Duodenal mucosa (tissue), 2 donors: Measurements from ENCODE around the gene FKBP1B.

Experiments used
- H3K27ac ChIP-seq: one replicate; pipeline ENCODE4 v1.7.0; 2013; ENCODE audit warnings: low read depth, low read length
- H3K27me3 ChIP-seq, 2 donors: one replicate each; pipeline ENCODE4 v1.7.0; 2013; ENCODE audit warnings: low read length in 2 of 2, control low read depth in 1 of 2; ENCODE audit not compliant: insufficient read depth in 2 of 2, control insufficient read depth in 1 of 2
- H3K36me3 ChIP-seq, 2 donors: one replicate each; pipeline ENCODE4 v1.7.0; 2013; ENCODE audit warnings: low read length in 2 of 2, control low read depth in 1 of 2; ENCODE audit not compliant: insufficient read depth in 2 of 2, control insufficient read depth in 1 of 2
- H3K4me1 ChIP-seq, 2 donors: one replicate each; pipeline ENCODE4 v1.7.0; 2013; ENCODE audit warnings: low read length in 2 of 2, control low read depth in 1 of 2; ENCODE audit not compliant: insufficient read depth in 2 of 2, control insufficient read depth in 1 of 2
- H3K4me3 ChIP-seq, 2 donors: one replicate each; pipeline ENCODE4 v1.7.0; 2013; ENCODE audit warnings: low read length in 2 of 2, low read depth in 1 of 2
- H3K9ac ChIP-seq, 2 donors: one replicate each; pipeline ENCODE4 v1.7.0; 2013; ENCODE audit warnings: low read length in 2 of 2, low read depth in 1 of 2
- H3K9me3 ChIP-seq, 2 donors: one replicate each; pipeline ENCODE4 v1.7.0; 2013; ENCODE audit warnings: low read length in 2 of 2, control low read depth in 1 of 2; ENCODE audit not compliant: control insufficient read depth in 1 of 2

FKBP1B gene

GRCh38 chr2:24015562-24016375, 33.8 kb upstream of the FKBP1B start:
- Histone ChIP-seq H3K27me3 (peaks cover 9 to 11% of the 10 kb centered on the region in 2 donors), H3K4me3 (no peak overlapping the region), H3K27ac (no peak overlapping the region), H3K9ac (no peak overlapping the region), H3K4me1 (no peaks in the 10 kb centered on the region), H3K9me3 (no peaks in the 10 kb centered on the region), H3K36me3 (no peaks in the 10 kb centered on the region)

- no peak overlapping the region for H3K4me3 ChIP-seq
- H3K27ac ChIP-seq: no peak overlapping the region
- no peaks in the 10 kb centered on the region for H3K4me1 ChIP-seq
- no peaks in the 10 kb centered on the region for H3K36me3 ChIP-seq
- H3K9me3 ChIP-seq: no peaks in the 10 kb centered on the region
- no peak overlapping the region for H3K9ac ChIP-seq
- peaks cover 3 to 5% of the 10 kb centered on the region in 2 donors for H3K27me3 ChIP-seq
Observed at GRCh38 chr2:24016376-24016761, 33.2 kb upstream of the FKBP1B start.

- Histone ChIP-seq H3K27me3 (no peaks in the 10 kb centered on the region), H3K27ac (no peak overlapping the region), H3K4me1 (no peaks in the 10 kb centered on the region), H3K36me3 (no peaks in the 10 kb centered on the region), H3K9ac (no peak overlapping the region), H3K4me3 (no peak overlapping the region), H3K9me3 (no peaks in the 10 kb centered on the region)
Observed at GRCh38 chr2:24016853-24017703, 32.5 kb upstream of the FKBP1B start.

- Histone ChIP-seq H3K27ac (no peak overlapping the region), H3K4me3 (no peak overlapping the region), H3K4me1 (no peaks in the 10 kb centered on the region), H3K27me3 (no peaks in the 10 kb centered on the region), H3K9ac (no peak overlapping the region), H3K36me3 (peaks cover 0 to under 1% of the 10 kb centered on the region in 2 donors), H3K9me3 (no peaks in the 10 kb centered on the region)
Observed at GRCh38 chr2:24017711-24018110, 31.8 kb upstream of the FKBP1B start.

- no peak overlapping the region for H3K4me3 ChIP-seq
- H3K27ac ChIP-seq: no peak overlapping the region
- no peak overlapping the region for H3K9ac ChIP-seq
- H3K4me1 ChIP-seq: no peaks in the 10 kb centered on the region
- peaks cover 0 to 5% of the 10 kb centered on the region in 2 donors for H3K36me3 ChIP-seq
- H3K27me3 ChIP-seq: no peaks in the 10 kb centered on the region
- H3K9me3 ChIP-seq: no peaks in the 10 kb centered on the region
Observed at GRCh38 chr2:24018241-24018640, 31.3 kb upstream of the FKBP1B start.

GRCh38 chr2:24019729-24020128, 29.8 kb upstream of the FKBP1B start:
- no peak overlapping the region for H3K4me3 ChIP-seq
- H3K4me1 ChIP-seq: no peaks in the 10 kb centered on the region
- H3K9me3 ChIP-seq: no peaks in the 10 kb centered on the region
- H3K9ac ChIP-seq: no peak overlapping the region
- no peak overlapping the region for H3K27ac ChIP-seq
- peaks cover 0 to 9% of the 10 kb centered on the region in 2 donors for H3K36me3 ChIP-seq
- H3K27me3 ChIP-seq: no peaks in the 10 kb centered on the region

GRCh38 chr2:24020244-24020643, 29.3 kb upstream of the FKBP1B start:
- no peaks in the 10 kb centered on the region for H3K27me3 ChIP-seq
- no peak overlapping the region for H3K4me3 ChIP-seq
- H3K9me3 ChIP-seq: no peaks in the 10 kb centered on the region
- no peaks in the 10 kb centered on the region for H3K4me1 ChIP-seq
- H3K9ac ChIP-seq: no peak overlapping the region
- no peak overlapping the region for H3K27ac ChIP-seq
- H3K36me3 ChIP-seq: peaks cover 0 to 9% of the 10 kb centered on the region in 2 donors

- Histone ChIP-seq H3K27ac (no peak overlapping the region), H3K9ac (no peak overlapping the region), H3K27me3 (no peaks in the 10 kb centered on the region), H3K9me3 (no peaks in the 10 kb centered on the region), H3K36me3 (peaks cover under 1 to 9% of the 10 kb centered on the region in 2 donors), H3K4me3 (no peak overlapping the region), H3K4me1 (no peaks in the 10 kb centered on the region)
Observed at GRCh38 chr2:24021122-24021998, 28.2 kb upstream of the FKBP1B start.

GRCh38 chr2:24022324-24022974, 27.1 kb upstream of the FKBP1B start:
- Histone ChIP-seq H3K4me1 (no peaks in the 10 kb centered on the region), H3K4me3 (no peak overlapping the region), H3K27ac (no peak overlapping the region), H3K9me3 (no peaks in the 10 kb centered on the region), H3K27me3 (no peaks in the 10 kb centered on the region), H3K9ac (no peak overlapping the region), H3K36me3 (peaks cover 5 to 9% of the 10 kb centered on the region in 2 donors)
